SK-N-SH treated with all-trans-retinoic acid at 6 μM for 48 hours (cell line): ENCODE measurements around the gene AMIGO3.

Experiments used
- BACH2 ChIP-seq: fragments of 250-450 bp; sonication (Bioruptor Pico); IDR thresholded peaks from 2 replicates; pipeline ENCODE4 v1.9.0; 2021; ENCODE audit warnings: mild to moderate bottlenecking, borderline replicate concordance
- CSDC2 ChIP-seq: fragments of 250-450 bp; sonication (Bioruptor Pico); IDR thresholded peaks from 2 replicates; pipeline ENCODE4 v1.5.0; 2020; ENCODE audit warnings: mild to moderate bottlenecking, moderate library complexity
- GLIS3 ChIP-seq: fragments of 250-450 bp; sonication (Bioruptor Pico); IDR thresholded peaks from 2 replicates; pipeline ENCODE4 v1.5.0; 2020; ENCODE audit warnings: mild to moderate bottlenecking, moderate library complexity
- TCF4 ChIP-seq: fragments of 250-450 bp; sonication (Bioruptor Pico); IDR thresholded peaks from 2 replicates; pipeline ENCODE4 v1.8.0; 2021; ENCODE audit warnings: mild to moderate bottlenecking, moderate library complexity, borderline replicate concordance
- TOX ChIP-seq: fragments of 250-450 bp; sonication (Bioruptor Pico); IDR thresholded peaks from 2 replicates; pipeline ENCODE4 v1.8.0; 2021; ENCODE audit warnings: mild to moderate bottlenecking, moderate library complexity, borderline replicate concordance
- TSHZ2 ChIP-seq: fragments of 250-450 bp; sonication (Bioruptor Pico); IDR thresholded peaks from 2 replicates; pipeline ENCODE4 v1.5.0; 2020; ENCODE audit warnings: mild to moderate bottlenecking, moderate library complexity
- ZC3H10 ChIP-seq: fragments of 250-450 bp; sonication (Bioruptor Pico); IDR thresholded peaks from 2 replicates; pipeline ENCODE4 v1.5.1; 2021; ENCODE audit warnings: mild to moderate bottlenecking, moderate library complexity
- ZFP3 ChIP-seq: fragments of 250-450 bp; sonication (Bioruptor Pico); IDR thresholded peaks from 2 replicates; pipeline ENCODE4 v1.5.0; 2020; ENCODE audit warnings: mild to moderate bottlenecking, moderate library complexity
- ZNF565 ChIP-seq: fragments of 450-650 bp; formaldehyde crosslinking; conservative IDR thresholded peaks from 2 replicates; pipeline ENCODE4 v1.5.0; 2020; ENCODE audit warnings: low read depth, mild to moderate bottlenecking, moderate library complexity
- ZNF70 ChIP-seq: fragments of 450-650 bp; formaldehyde crosslinking; IDR thresholded peaks from 2 replicates; pipeline ENCODE4 v1.5.0; 2020; ENCODE audit warnings: mild to moderate bottlenecking, moderate library complexity
- ZNF8 ChIP-seq: fragments of 450-650 bp; formaldehyde crosslinking; IDR thresholded peaks from 2 replicates; pipeline ENCODE4 v1.5.0; 2020; ENCODE audit warnings: mild to moderate bottlenecking, moderate library complexity
- TF ChIP-seq, protein P1 (sequence below): fragments of 250-450 bp; sonication (Bioruptor Pico); IDR thresholded peaks from 2 replicates; pipeline ENCODE4 v1.8.0; 2020; ENCODE audit warnings: mild to moderate bottlenecking, moderate library complexity, borderline replicate concordance
- TF ChIP-seq, protein P2 (sequence below): fragments of 250-450 bp; sonication (Bioruptor Pico); IDR thresholded peaks from 2 replicates; pipeline ENCODE4 v1.5.1; 2021; ENCODE audit warnings: mild to moderate bottlenecking, moderate library complexity
- TF ChIP-seq, protein P3 (sequence below): fragments of 250-450 bp; sonication (Bioruptor Pico); IDR thresholded peaks from 2 replicates; pipeline ENCODE4 v1.5.1; 2020; ENCODE audit warnings: low read depth, mild to moderate bottlenecking, moderate library complexity

GRCh38 chr3:49745986-49746385 is 26.5 kb upstream of the AMIGO3 start:
- TF ChIP-seq TOX (no peak), TSHZ2 (CRISPR knock-in tag) (no peak), ZFP3 (CRISPR knock-in tag) (no peak), CSDC2 (CRISPR knock-in tag) (no peak), ZNF565 (CRISPR knock-in tag) (no peak), ZNF70 (CRISPR knock-in tag) (no peak), ZC3H10 (CRISPR knock-in tag) (no peak), BACH2 (CRISPR knock-in tag) (no peak), TCF4 (CRISPR knock-in tag) (no peak), ZNF8 (no peak), GLIS3 (CRISPR knock-in tag) (no peak)
- TF ChIP-seq, protein P1, sequence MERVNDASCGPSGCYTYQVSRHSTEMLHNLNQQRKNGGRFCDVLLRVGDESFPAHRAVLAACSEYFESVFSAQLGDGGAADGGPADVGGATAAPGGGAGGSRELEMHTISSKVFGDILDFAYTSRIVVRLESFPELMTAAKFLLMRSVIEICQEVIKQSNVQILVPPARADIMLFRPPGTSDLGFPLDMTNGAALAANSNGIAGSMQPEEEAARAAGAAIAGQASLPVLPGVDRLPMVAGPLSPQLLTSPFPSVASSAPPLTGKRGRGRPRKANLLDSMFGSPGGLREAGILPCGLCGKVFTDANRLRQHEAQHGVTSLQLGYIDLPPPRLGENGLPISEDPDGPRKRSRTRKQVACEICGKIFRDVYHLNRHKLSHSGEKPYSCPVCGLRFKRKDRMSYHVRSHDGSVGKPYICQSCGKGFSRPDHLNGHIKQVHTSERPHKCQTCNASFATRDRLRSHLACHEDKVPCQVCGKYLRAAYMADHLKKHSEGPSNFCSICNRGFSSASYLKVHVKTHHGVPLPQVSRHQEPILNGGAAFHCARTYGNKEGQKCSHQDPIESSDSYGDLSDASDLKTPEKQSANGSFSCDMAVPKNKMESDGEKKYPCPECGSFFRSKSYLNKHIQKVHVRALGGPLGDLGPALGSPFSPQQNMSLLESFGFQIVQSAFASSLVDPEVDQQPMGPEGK, result no peak
- TF ChIP-seq, protein P2, sequence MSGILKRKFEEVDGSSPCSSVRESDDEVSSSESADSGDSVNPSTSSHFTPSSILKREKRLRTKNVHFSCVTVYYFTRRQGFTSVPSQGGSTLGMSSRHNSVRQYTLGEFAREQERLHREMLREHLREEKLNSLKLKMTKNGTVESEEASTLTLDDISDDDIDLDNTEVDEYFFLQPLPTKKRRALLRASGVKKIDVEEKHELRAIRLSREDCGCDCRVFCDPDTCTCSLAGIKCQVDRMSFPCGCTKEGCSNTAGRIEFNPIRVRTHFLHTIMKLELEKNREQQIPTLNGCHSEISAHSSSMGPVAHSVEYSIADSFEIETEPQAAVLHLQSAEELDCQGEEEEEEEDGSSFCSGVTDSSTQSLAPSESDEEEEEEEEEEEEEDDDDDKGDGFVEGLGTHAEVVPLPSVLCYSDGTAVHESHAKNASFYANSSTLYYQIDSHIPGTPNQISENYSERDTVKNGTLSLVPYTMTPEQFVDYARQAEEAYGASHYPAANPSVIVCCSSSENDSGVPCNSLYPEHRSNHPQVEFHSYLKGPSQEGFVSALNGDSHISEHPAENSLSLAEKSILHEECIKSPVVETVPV (CRISPR knock-in tag), result no peak
- TF ChIP-seq, protein P3, sequence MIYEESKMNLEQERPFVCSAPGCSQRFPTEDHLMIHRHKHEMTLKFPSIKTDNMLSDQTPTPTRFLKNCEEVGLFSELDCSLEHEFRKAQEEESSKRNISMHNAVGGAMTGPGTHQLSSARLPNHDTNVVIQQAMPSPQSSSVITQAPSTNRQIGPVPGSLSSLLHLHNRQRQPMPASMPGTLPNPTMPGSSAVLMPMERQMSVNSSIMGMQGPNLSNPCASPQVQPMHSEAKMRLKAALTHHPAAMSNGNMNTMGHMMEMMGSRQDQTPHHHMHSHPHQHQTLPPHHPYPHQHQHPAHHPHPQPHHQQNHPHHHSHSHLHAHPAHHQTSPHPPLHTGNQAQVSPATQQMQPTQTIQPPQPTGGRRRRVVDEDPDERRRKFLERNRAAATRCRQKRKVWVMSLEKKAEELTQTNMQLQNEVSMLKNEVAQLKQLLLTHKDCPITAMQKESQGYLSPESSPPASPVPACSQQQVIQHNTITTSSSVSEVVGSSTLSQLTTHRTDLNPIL (CRISPR knock-in tag), result no peak
